A549 treated with RU486 at 1 μM for 4 hours (cell line): ENCODE results near the gene SMARCB1. TPM values are rescaled to one million over a fixed set of nuclear protein-coding genes. Genes with fewer than 3 reads are reported as not detected.

Source experiments
- total RNA-seq: library from RNA; stranded (reverse); fragments of 200-300 nt; extraction: Qiagen RNA extraction; gene quantifications from 5 replicates; pipeline ENCODE4 v1.2.3, GENCODE V29; 2022; ENCODE audit warnings: low read depth

The SMARCB1 gene
- total RNA-seq: 48.8 to 55.1 TPM (median 51.6 TPM) in 5 replicates

GRCh38 chr22:23786752-23787599 is at the start of gene SMARCB1:
SMARCB1 (plus strand) TSS chr22:23786966; CDS start chr22:23787170, 204 bp downstream.

GRCh38 chr22:23750714-23751440 is 35.9 kb upstream of the SMARCB1 start, which contains the start of gene ZNF70:
ZNF70 (minus strand) TSS chr22:23751112; CDS start chr22:23745140, 5,972 bp downstream.

GRCh38 chr22:23754220-23754919 is 32.4 kb upstream of the SMARCB1 start, which contains the start of gene VPREB3:
VPREB3 (minus strand) TSS chr22:23754425; CDS start chr22:23754363, 62 bp downstream.

GRCh38 chr22:23762842-23763578 is 23.8 kb upstream of the SMARCB1 start, which contains the start of gene C22orf15:
C22orf15 (plus strand) TSS chr22:23762990; CDS start chr22:23763307, 317 bp downstream.

GRCh38 chr22:23767673-23768548 is 18.9 kb upstream of the SMARCB1 start, which contains the start of gene CHCHD10:
CHCHD10 (minus strand) TSS chr22:23767972; CDS start chr22:23767874, 98 bp downstream.

GRCh38 chr22:23772649-23773473 is 13.9 kb upstream of the SMARCB1 start, which contains the start of gene MMP11:
MMP11 (plus strand) TSS chr22:23772849; CDS start chr22:23772871, 22 bp downstream.

DNA sequence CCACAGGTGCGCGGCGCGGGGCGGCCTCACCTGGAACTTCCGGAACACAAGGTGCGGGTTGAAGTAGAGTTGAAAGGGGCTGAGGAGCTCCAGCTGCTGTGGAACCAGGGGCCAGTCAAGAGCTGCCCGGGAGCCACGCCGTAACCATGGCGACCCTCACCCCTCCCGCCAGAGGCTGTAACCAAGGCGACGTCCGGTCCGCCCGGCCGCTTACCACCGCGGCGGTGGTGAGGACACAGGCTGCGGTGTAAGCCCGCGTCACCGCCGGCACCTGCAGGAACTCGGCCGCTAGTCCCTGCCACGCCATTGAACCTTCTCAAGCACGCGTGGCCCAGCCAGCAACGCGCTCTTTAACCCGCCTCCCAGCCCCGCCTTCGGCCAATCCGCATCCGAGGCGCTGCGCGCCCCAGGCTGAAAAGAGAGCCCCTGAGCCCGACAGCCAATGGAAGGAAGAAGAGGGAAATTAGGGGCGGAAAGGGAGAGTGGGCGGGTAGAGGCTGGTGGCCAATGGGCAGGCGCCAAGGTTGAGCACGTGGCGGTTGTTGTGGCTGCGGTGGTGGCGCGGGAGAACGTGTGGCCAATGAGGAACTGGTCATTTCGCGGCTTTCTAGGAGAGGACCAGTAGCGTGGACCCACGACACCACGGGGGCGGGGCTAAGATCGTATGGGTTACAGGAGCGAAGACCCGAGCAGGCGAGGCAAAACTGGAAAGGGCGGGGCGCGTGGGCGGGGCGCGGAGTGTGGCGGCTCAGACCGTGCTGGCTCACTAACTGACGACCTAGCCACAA is 52.1 kb downstream of the SMARCB1 start, which contains the start of gene DERL3:
Gene DERL3 (minus strand): TSS at position 326 of the 788 bp plus-strand sequence. CDS start 19 bp downstream, at position 307.

GRCh38 chr22:23857606-23858483 is 71.1 kb downstream of the SMARCB1 start, which contains the start of gene SLC2A11:
SLC2A11 (plus strand) TSS chr22:23857875; CDS start chr22:23858000, 125 bp downstream.

Other genes with a start within 250 kb of the SMARCB1 start
- not detected in 5 replicates for gene IGLL1, start 206.7 kb upstream of the SMARCB1 start, total RNA-seq
- gene DRICH1, start 154.6 kb upstream of the SMARCB1 start, total RNA-seq: not detected in 5 replicates
- gene RGL4, start 96.0 kb upstream of the SMARCB1 start, total RNA-seq: not detected in 5 replicates
- gene ZNF70, start 35.9 kb upstream of the SMARCB1 start, total RNA-seq: 0.78 to 1.0 TPM (median 1.0 TPM) in 5 replicates
- gene VPREB3, start 32.5 kb upstream of the SMARCB1 start, total RNA-seq: 0.55 to 1.1 TPM (median 0.92 TPM) in 4 of 5 replicates, not detected in the other
- not detected in 5 replicates for gene C22orf15, start 24.0 kb upstream of the SMARCB1 start, total RNA-seq
- 88.8 to 228 TPM (median 169 TPM) in 5 replicates for gene CHCHD10, start 19.0 kb upstream of the SMARCB1 start, total RNA-seq
- gene MMP11, start 14.1 kb upstream of the SMARCB1 start, total RNA-seq: 0.17 to 0.42 TPM (median 0.33 TPM) in 4 of 5 replicates, not detected in the other
- 0.36 to 1.3 TPM (median 0.61 TPM) in 5 replicates for gene DERL3, start 52.0 kb downstream of the SMARCB1 start, total RNA-seq
- 8.1 to 10.9 TPM (median 9.4 TPM) in 5 replicates for gene SLC2A11, start 70.9 kb downstream of the SMARCB1 start, total RNA-seq
- 493 to 992 TPM (median 944 TPM) in 5 replicates for gene MIF, start 107.4 kb downstream of the SMARCB1 start, total RNA-seq
- gene GSTT2B, start 174.2 kb downstream of the SMARCB1 start, total RNA-seq: 0.23 to 0.56 TPM (median 0.43 TPM) in 4 of 5 replicates, not detected in the other
- 1.4 to 2.5 TPM (median 1.7 TPM) in 5 replicates for gene DDTL, start 179.9 kb downstream of the SMARCB1 start, total RNA-seq
- 113 to 158 TPM (median 149 TPM) in 5 replicates for gene DDT, start 187.5 kb downstream of the SMARCB1 start, total RNA-seq
- gene GSTT2, start 193.2 kb downstream of the SMARCB1 start, total RNA-seq: 0.24 TPM in 1 of 5 replicates, not detected in the others
- gene GSTT4, start 218.5 kb downstream of the SMARCB1 start, total RNA-seq: not detected in 5 replicates
- 13.9 to 24.4 TPM (median 21.6 TPM) in 5 replicates for gene CABIN1, start 224.3 kb downstream of the SMARCB1 start, total RNA-seq